ENCODE results near the gene SKIC8. TPM values are rescaled to one million over a fixed set of nuclear protein-coding genes. Genes with fewer than 3 reads are reported as not detected.

SKIC8 gene
- 81.3 to 120 TPM (median 89.8 TPM) in 5 replicates for total RNA-seq (2022; extraction: Qiagen RNA extraction; ENCODE audit: low read depth)

DNA sequence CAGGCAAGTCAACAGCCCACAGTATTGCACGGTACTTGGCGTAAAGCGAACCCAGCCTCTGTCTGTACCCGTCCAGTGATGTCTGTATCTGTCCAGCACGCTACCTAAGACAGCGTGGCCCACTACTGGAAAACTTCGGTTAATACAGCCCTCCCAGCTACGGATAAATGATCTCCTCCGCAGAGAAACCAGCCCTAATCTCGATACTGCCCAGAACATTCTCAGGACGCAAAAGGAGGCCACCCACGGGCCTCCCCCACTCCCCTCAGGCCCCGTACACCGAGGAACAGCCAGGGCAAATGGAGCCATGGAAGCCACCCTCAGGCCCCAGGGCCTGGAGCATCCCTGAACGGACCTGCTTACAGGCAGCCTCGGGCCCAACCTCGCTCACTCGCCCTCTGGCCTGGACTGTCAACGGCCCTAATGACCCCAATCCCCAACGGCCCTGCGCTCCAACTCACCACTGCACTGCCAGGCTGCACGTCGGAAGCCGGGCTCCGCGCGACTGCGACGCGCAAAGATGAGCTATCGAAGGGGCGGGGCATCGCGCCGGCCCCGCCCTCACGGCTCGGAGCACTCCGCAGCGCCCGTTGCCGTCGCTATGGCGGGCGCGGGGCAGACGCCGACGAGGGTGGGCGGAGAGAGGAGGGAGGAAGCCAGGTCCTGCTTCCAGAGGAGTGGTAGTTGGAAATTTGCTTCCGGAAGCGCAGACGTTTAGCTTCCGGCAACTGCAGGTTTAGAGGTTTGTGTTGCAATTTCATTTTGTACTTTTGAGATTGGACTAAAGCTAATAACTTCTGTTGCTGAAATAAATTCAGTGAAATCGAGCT is at the start of gene SKIC8:
SKIC8 (minus strand) TSS at position 509 of the 830 bp plus-strand sequence. CDS start 3,923 bp downstream, outside the sequence.

DNA sequence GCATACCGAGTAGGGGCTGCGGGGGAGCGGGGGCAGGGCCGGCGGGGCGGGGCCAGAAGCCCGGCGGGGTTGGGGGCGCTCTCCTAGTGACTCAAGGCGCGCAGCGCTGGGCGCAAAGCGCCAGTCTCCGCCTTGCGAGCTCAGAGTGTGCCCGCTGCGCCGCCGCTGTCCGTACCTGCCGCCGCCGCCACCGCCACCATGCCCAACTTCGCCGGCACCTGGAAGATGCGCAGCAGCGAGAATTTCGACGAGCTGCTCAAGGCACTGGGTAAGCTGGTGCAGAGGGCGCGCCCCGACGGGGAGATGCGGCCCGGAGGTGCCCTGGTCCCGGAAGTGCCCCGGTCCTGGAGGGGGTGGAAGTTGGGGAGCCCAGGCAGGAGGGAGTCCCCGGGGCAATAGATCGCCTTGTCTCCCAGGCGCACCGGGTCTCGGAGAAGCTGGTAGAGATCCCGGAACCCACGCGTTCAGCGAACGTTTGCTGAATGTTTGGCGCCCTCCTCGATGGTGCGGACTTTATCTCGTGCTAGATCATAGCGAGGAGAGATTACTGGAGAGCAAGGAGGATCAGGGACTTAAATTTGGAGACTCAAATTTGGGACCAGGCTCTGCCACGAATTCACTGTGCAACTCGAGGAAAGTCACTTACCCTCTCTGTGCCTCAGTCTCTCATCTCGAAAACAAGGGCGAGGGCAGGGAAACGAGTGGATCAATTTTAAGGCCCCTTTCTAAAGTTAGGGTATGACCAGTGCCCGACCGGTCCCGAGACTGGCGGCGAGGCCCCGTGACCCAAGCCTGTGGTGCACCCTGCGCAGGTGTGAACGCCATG is 41.0 kb upstream of the SKIC8 start, which contains the start of gene CRABP1:
CRABP1 (plus strand) TSS at position 123 of the 826 bp plus-strand sequence; CDS start at position 199, 76 bp downstream.

DNA sequence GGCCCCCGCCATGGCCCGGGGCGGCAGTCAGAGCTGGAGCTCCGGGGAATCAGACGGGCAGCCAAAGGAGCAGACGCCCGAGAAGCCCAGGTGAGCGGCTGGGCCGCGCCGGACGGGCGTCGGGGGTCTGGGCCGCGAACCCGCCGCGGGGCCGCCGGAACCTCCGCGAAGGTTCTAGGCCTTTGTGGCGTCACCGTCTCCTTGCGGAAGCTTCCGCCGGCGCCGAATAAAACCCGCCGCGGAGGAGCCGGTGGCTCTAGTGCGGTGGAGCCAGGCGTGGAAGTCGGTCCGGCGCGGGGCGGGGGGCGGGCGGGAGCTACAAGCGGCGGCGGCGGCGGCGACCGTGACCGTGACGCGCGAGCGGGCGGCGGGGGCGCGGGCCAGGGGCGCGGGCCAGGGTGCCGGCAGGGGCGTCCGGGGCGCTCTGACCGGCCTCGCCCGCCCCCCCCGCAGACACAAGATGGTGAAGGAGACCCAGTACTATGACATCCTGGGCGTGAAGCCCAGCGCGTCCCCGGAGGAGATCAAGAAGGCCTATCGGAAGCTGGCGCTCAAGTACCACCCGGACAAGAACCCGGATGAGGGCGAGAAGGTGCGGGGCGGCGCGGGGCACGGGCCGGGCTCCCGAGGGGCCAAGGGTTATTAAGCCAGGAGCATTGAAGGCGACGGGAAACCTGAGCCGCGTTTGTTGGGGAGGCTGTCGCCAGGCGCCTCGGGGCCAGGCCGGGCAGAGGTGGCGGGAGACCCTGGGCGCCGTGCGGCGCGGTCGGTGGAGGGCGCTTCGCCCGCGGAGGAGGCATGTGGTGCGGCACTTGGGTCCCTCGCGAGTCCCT is 34.9 kb downstream of the SKIC8 start, which contains the start of gene DNAJA4:
DNAJA4 (plus strand) TSS at position 259 of the 833 bp plus-strand sequence; CDS start at position 461, 202 bp downstream.

DNA sequence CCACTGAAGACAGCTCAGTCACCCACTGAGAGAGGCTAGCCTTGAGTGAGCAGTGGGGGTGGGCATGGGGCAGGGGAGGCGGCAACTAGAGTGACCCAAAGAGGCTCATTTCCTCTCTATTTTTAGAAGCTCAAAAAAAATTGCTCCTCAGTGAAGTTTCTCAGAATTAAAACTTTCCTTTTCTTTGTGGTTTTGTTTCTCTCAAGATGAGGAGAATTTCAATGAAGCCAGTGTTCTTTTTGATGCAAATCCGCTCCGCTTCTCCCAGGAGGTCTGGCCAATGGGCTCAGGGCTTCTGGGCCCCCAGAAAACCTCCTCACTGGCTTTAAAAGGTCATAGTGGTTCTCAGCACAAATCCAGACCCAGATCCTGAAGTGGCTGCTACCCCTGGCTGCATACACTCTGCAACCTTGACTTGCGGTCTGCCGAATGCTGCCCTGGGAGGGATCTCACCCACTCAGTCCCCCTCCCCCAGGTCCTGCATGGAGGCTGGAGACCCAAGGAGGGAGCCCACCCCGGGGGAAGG is 64.8 kb downstream of the SKIC8 start, which contains the start of gene ACSBG1:
ACSBG1 (minus strand) TSS at position 51 of the 526 bp plus-strand sequence. CDS start 64 bp downstream, outside the sequence.

Other genes with a start within 250 kb of the SKIC8 start
- 11.0 to 18.2 TPM (median 15.5 TPM) in 5 replicates for gene TBC1D2B, start 221.9 kb downstream of the SKIC8 start, total RNA-seq (2022; extraction: Qiagen RNA extraction; ENCODE audit: low read depth)
- not detected in 5 replicates for gene SH2D7, start 207.0 kb downstream of the SKIC8 start, total RNA-seq (2022; extraction: Qiagen RNA extraction; ENCODE audit: low read depth)
- 21.1 to 31.7 TPM (median 27.4 TPM) in 5 replicates for gene CIB2, start 168.2 kb downstream of the SKIC8 start, total RNA-seq (2022; extraction: Qiagen RNA extraction; ENCODE audit: low read depth)
- gene IDH3A, start 150.2 kb downstream of the SKIC8 start, total RNA-seq (2022; extraction: Qiagen RNA extraction; ENCODE audit: low read depth), result 66.4 to 91.4 TPM (median 75.1 TPM) in 5 replicates
- 0.09 to 0.51 TPM (median 0.39 TPM) in 5 replicates for gene ACSBG1, start 65.0 kb downstream of the SKIC8 start, total RNA-seq (2022; extraction: Qiagen RNA extraction; ENCODE audit: low read depth)
- gene DNAJA4, start 35.0 kb downstream of the SKIC8 start, total RNA-seq (2022; extraction: Qiagen RNA extraction; ENCODE audit: low read depth), result 0.05 TPM in 1 of 5 replicates, not detected in the others
- gene CRABP1, start 40.7 kb upstream of the SKIC8 start, total RNA-seq (2022; extraction: Qiagen RNA extraction; ENCODE audit: low read depth), result 1.0 to 2.1 TPM (median 1.3 TPM) in 5 replicates
- 25.9 to 53.4 TPM (median 43.9 TPM) in 5 replicates for gene IREB2, start 138.6 kb upstream of the SKIC8 start, total RNA-seq (2022; extraction: Qiagen RNA extraction; ENCODE audit: low read depth)
- gene HYKK, start 208.0 kb upstream of the SKIC8 start, total RNA-seq (2022; extraction: Qiagen RNA extraction; ENCODE audit: low read depth), result 5.5 to 7.4 TPM (median 6.3 TPM) in 5 replicates
- 357 to 577 TPM (median 387 TPM) in 5 replicates for gene PSMA4, start 240.8 kb upstream of the SKIC8 start, total RNA-seq (2022; extraction: Qiagen RNA extraction; ENCODE audit: low read depth)

All from A549 treated with ZK216348 at 1 μM for 4 hours (cell line).